OCI-LY3 (cell line): Measurements from ENCODE around the gene TRA2A.
A peak's percentile ranks its signal among the peaks of the same experiment; 100 is the strongest.

Experiments
- H2AFZ ChIP-seq: fragments of 200-600, 300-600 bp; shearing (Covaris generic); 2 replicates; pipeline ENCODE4 v1.6.0; 2014; ENCODE audit warnings: antibody characterized with exemption, low read depth, low read length
- H3K27ac ChIP-seq: fragments of 200-600, 300-600 bp; sonication (generic); 2 replicates; pipeline ENCODE4 v1.5.1; 2014; ENCODE audit warnings: mild to moderate bottlenecking, low read length, moderate library complexity, mixed read lengths
- H3K27me3 ChIP-seq: fragments of 200-600, 300-600 bp; sonication (generic); 2 replicates; pipeline ENCODE4 v1.6.1; 2014; ENCODE audit warnings: low read depth, low read length, mixed read lengths
- H3K36me3 ChIP-seq: fragments of 200-600, 300-600 bp; sonication (generic); replicated peaks from 2 replicates; pipeline ENCODE3; 2014; ENCODE audit warnings: low read depth, low read length, mixed read lengths
- H3K4me1 ChIP-seq: fragments of 300-600, 200-600 bp; sonication (generic); 2 replicates; pipeline ENCODE4 v1.6.1; 2014; ENCODE audit warnings: low read length, mixed read lengths
- H3K4me2 ChIP-seq: fragments of 200-600, 300-600 bp; sonication (generic); 2 replicates; pipeline ENCODE4 v1.6.1; 2014; ENCODE audit warnings: low read length, mixed read lengths
- H3K4me3 ChIP-seq: fragments of 300-600, 200-600 bp; sonication (generic); 2 replicates; pipeline ENCODE4 v1.5.1; 2014; ENCODE audit warnings: antibody characterized with exemption, mild to moderate bottlenecking, low read length, moderate library complexity
- H3K79me2 ChIP-seq: fragments of 300-600, 200-600 bp; shearing (Covaris generic); 2 replicates; pipeline ENCODE4 v1.6.1; 2014; ENCODE audit warnings: mild to moderate bottlenecking, low read length, mixed read lengths
- H3K9ac ChIP-seq: fragments of 300-600, 200-600 bp; shearing (Covaris generic); 2 replicates; pipeline ENCODE4 v1.6.0; 2014; ENCODE audit warnings: mild to moderate bottlenecking, low read length, moderate library complexity
- H3K9me3 ChIP-seq: fragments of 200-600, 300-600 bp; shearing (Covaris generic); 2 replicates; pipeline ENCODE4 v1.6.1; 2014; ENCODE audit warnings: low read length, mixed read lengths; ENCODE audit not compliant: insufficient read depth
- H4K20me1 ChIP-seq: fragments of 200-600, 300-600 bp; sonication (generic); 2 replicates; pipeline ENCODE4 v1.6.1; 2016; ENCODE audit warnings: low read length, mixed read lengths; ENCODE audit not compliant: insufficient read depth
- CTCF ChIP-seq: fragments of 200-600, 300-600 bp; sonication (generic); IDR thresholded peaks from 2 replicates; pipeline ENCODE4 v1.5.1; 2014; ENCODE audit warnings: antibody characterized with exemption, low read length, low read depth
- EZH2phosphoT487 ChIP-seq: fragments of 200-600 bp; shearing (Covaris generic); IDR thresholded peaks from 2 replicates; pipeline ENCODE4 v1.6.1; 2018; ENCODE audit warnings: antibody characterized with exemption, mixed run types, low read depth

TRA2A gene

GRCh38 chr7:23546897-23547572, 15.3 kb upstream of the TRA2A start:
- Histone ChIP-seq H3K4me1 (peaks cover 19% of the 10 kb centered on the region), H3K9me3 (no peaks in the 10 kb centered on the region), H3K36me3 (no peaks in the 10 kb centered on the region), H3K79me2 (no peaks in the 10 kb centered on the region), H3K4me2 (peak overlapping the region; percentile 16; the same call in 1 of the 2 replicates), H3K27me3 (no peaks in the 10 kb centered on the region), H3K4me3 (no peak overlapping the region), H3K27ac (no peak overlapping the region), H3K9ac (no peak overlapping the region), H2AFZ (no peak overlapping the region), H4K20me1 (no peaks in the 10 kb centered on the region)
- no peak for TF ChIP-seq EZH2phosphoT487
- TF ChIP-seq CTCF = peak; percentile 80

GRCh38 chr7:23545493-23545892, 13.7 kb upstream of the TRA2A start:
- Histone ChIP-seq H3K9me3 (no peaks in the 10 kb centered on the region), H3K36me3 (no peaks in the 10 kb centered on the region), H3K27me3 (no peaks in the 10 kb centered on the region), H3K4me1 (peaks cover 19% of the 10 kb centered on the region), H2AFZ (no peak overlapping the region), H3K27ac (peak overlapping the region; percentile 57), H3K9ac (0 out of 2 replicates have a peak overlapping the region, but pooled peaks have one; percentile 38), H3K79me2 (no peaks in the 10 kb centered on the region), H3K4me2 (peak overlapping the region; percentile 68), H3K4me3 (peak overlapping the region; percentile 37; the same call in 1 of the 2 replicates), H4K20me1 (no peaks in the 10 kb centered on the region)
- TF ChIP-seq EZH2phosphoT487 (no peak), CTCF (no peak)

- peak overlapping the region; percentile 57 for H3K27ac ChIP-seq
- H3K27me3 ChIP-seq = no peaks in the 10 kb centered on the region
- H4K20me1 ChIP-seq = no peaks in the 10 kb centered on the region
- H3K79me2 ChIP-seq = no peaks in the 10 kb centered on the region
- no peaks in the 10 kb centered on the region for H3K36me3 ChIP-seq
- H2AFZ ChIP-seq = no peak overlapping the region
- no peaks in the 10 kb centered on the region for H3K9me3 ChIP-seq
- H3K9ac ChIP-seq = 0 out of 2 replicates have a peak overlapping the region, but pooled peaks have one; percentile 38
- H3K4me3 ChIP-seq = peak overlapping the region; percentile 37; the same call in 1 of the 2 replicates
- no peak for TF ChIP-seq EZH2phosphoT487
- no peak for TF ChIP-seq CTCF
- H3K4me1 ChIP-seq = peaks cover 24% of the 10 kb centered on the region
- H3K4me2 ChIP-seq = peak overlapping the region; percentile 68
Measured at GRCh38 chr7:23544913-23545354, 13.2 kb upstream of the TRA2A start.

- Histone ChIP-seq H3K4me3 (no peak overlapping the region), H3K9ac (no peak overlapping the region), H3K79me2 (no peaks in the 10 kb centered on the region), H2AFZ (no peak overlapping the region), H3K9me3 (no peaks in the 10 kb centered on the region), H3K36me3 (no peaks in the 10 kb centered on the region), H3K4me1 (peaks cover 34% of the 10 kb centered on the region), H3K4me2 (no peak overlapping the region), H4K20me1 (no peaks in the 10 kb centered on the region), H3K27me3 (no peaks in the 10 kb centered on the region), H3K27ac (no peak overlapping the region)
- no peak for TF ChIP-seq CTCF
- TF ChIP-seq EZH2phosphoT487 = no peak
Measured at GRCh38 chr7:23542752-23543151, 11.0 kb upstream of the TRA2A start.
